Uterus (tissue), 2 donors: ENCODE measurements around the gene PLIN3.

ENCODE experiments used
- CTCF ChIP-seq, 4 experiments: fragments of 200-600 bp in 2 of 4; fragments of 450-650 bp in 2 of 4; sonication (generic) in 2 of 4; IDR thresholded peaks; one replicate each; pipeline ENCODE4 v1.5.1; 2016 to 2019; ENCODE audit warnings: antibody characterized with exemption in 4 of 4, mild to moderate bottlenecking in 2 of 4, moderate library complexity in 1 of 4
- POLR2A ChIP-seq, 2 donors: fragments of 450-650 bp; IDR thresholded peaks; one replicate each; pipeline ENCODE4 v1.6.1; 2016; ENCODE audit warnings: antibody characterized with exemption in 2 of 2, mild to moderate bottlenecking in 1 of 2, moderate library complexity in 1 of 2

GRCh38 chr19:4868286-4868834 is 893 bp upstream of the PLIN3 start:
- TF ChIP-seq POLR2A (IDR thresholded peaks at IDR 0.05) (no peak), CTCF (IDR thresholded peaks at IDR 0.05) (no peak)
